Lower leg skin (tissue), 3 donors: ENCODE data around the gene CGB7.
"Not testable (repeated sequence)": the region's sequence is repeated elsewhere in the genome, so short reads cannot be mapped to it uniquely, and the experiment has no call there.

ENCODE experiments used
- CTCF ChIP-seq, 3 donors: fragments of 450-650 bp; IDR thresholded peaks; one replicate each; pipeline ENCODE4 v1.5.1; 2016; ENCODE audit warnings: antibody characterized with exemption in 3 of 3, mild to moderate bottlenecking in 3 of 3, moderate library complexity in 2 of 3
- POLR2A ChIP-seq, 2 donors: fragments of 450-650 bp; IDR thresholded peaks; one replicate each; pipeline ENCODE4 v1.6.1; 2016 to 2017; ENCODE audit warnings: antibody characterized with exemption in 2 of 2, mild to moderate bottlenecking in 1 of 2, moderate library complexity in 1 of 2

- not testable (repeated sequence) for TF ChIP-seq POLR2A (IDR thresholded peaks at IDR 0.05)
- TF ChIP-seq CTCF (IDR thresholded peaks at IDR 0.05): peak in 1 of 3 donors; percentile 50
These were observed 17.3 kb upstream of the CGB7 start for GRCh38 chr19:49074869-49075268.
